Activated CD4-positive, alpha-beta T cell treated with anti-CD3 and anti-CD28 coated beads, Interleukin-2, amount 50 U/mL, for 4 hours (primary cell): ENCODE data around the gene HOXD9.

ENCODE experiments used
- DNase-seq, 2 experiments: peaks; one replicate each; pipeline ENCODE4 v3.0.0-alpha.2; 2020

The HOXD9 gene

DNA sequence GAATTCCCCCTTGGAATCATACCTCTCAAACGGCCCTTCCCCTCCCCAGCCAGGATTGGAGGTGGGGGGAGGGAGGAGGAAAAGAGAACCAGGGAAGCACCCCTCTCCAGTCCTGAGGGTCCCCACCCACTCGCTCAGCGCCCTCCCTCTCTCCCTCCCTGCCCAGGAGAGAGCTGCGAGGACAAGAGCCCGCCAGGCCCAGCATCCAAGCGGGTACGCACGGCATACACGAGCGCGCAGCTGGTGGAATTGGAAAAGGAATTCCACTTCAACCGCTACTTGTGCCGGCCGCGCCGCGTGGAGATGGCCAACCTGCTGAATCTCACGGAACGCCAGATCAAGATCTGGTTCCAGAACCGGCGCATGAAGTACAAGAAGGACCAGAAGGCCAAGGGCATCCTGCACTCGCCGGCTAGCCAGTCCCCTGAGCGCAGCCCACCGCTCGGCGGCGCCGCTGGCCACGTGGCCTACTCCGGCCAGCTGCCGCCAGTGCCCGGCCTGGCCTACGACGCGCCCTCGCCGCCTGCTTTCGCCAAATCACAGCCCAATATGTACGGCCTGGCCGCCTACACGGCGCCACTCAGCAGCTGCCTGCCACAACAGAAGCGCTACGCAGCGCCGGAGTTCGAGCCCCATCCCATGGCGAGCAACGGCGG, 49.0 kb downstream of the HOXD9 start:
- DNase-seq = no peak

DNA sequence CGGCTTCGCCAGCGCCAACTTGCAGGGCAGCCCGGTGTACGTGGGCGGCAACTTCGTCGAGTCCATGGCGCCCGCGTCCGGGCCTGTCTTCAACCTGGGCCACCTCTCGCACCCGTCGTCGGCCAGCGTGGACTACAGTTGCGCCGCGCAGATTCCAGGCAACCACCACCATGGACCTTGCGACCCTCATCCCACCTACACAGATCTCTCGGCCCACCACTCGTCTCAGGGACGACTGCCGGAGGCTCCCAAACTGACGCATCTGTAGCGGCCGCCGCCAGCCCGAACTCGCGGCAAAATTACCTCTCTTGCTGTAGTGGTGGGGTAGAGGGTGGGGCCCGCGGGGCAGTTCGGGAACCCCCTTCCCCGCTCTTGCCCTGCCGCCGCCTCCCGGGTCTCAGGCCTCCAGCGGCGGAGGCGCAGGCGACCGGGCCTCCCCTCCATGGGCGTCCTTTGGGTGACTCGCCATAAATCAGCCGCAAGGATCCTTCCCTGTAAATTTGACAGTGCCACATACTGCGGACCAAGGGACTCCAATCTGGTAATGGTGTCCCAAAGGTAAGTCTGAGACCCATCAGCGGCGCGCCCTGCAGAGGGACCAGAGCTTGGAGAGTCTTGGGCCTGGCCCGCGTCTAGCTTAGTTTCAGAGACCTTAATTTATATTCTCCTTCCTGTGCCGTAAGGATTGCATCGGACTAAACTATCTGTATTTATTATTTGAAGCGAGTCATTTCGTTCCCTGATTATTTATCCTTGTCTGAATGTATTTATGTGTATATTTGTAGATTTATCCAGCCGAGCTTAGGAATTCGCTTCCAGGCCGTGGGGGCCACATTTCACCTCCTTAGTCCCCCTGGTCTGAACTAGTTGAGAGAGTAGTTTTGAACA, 49.7 kb downstream of the HOXD9 start:
- DNase-seq = no peak

GRCh38 chr2:176172895-176173566, 50.5 kb downstream of the HOXD9 start:
- DNase-seq = no peak

DNA sequence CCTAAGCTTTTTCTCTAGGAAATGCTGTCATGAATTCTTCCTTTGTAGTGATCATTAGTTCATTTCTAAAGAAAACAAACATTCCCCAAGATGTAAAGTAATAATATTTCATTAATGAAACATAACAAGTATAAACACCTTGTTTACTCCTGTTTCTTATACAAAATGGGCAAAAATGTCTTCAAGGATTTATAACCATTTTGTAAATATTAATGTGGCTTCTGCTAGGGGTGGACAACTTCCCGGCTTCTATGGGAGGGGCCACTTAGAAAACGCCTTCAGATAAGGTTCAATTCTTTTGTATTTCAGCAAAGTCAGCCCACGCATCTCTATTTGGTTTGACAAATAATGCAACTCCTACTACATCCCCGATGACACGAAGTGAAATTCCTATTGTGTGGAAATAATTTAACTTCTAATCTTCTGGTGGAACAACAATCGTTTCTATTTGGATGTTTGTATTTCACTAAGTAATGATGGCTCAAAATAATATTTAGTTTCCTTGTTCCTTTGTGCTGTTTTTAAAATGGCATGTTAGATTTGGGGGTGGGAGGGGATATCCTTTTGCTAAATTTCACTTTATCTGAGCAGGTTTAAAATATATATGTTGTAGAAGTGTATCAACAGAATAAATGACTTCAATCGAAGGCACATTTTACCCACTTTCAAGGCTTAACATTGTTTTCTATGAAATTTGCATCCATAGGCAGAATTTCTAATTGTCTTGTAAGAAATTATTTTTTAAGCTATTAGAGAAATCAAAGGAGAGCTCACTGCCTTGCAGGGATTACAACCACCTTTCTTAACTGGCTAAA, 51.3 kb downstream of the HOXD9 start:
- DNase-seq = no peak

DNA sequence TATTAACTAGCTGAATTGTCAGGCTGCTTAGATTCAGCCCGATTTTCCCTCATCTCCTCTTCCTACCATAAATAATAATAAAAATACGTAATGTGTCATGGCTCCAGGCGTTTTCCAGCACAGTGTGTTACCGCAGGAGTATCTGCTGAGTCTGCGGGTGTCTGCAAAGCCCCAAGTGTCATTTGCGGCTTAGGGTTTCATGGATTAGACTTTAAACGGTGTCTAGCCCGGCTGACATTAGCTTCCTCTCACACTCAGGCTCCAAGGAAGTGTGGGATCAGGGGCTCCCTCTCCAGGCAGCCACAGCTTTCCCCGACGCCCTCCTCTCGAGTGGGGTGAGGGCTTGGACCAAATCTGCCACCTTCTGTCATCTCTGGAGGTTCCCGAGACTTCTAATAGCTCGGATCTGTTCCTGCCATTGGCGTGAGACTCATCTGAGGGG, 51.9 kb downstream of the HOXD9 start:
- DNase-seq = no peak
